AG04449 (cell line): ENCODE results near the gene COL1A2.

Experiments used
- CTCF ChIA-PET: fragments of 350-600 bp; formaldehyde crosslinking; extraction: SDS; loops from one replicate; lab custom pipeline; 2021; ENCODE audit warnings: antibody characterized with exemption; lab: Yijun Ruan, JAX
- POLR2A ChIA-PET: fragments of 400-600, 350-600 bp; formaldehyde crosslinking; extraction: SDS; loops from one replicate; lab custom pipeline; 2020; ENCODE audit warnings: antibody characterized with exemption, inconsistent platforms; lab: Yijun Ruan, JAX
- DNase-seq: peaks from one replicate; pipeline ENCODE4 v3.0.0-alpha.2; 2010; ENCODE audit warnings: low read depth, low spot score
- H3K4me3 ChIP-seq: 2 replicates; pipeline ENCODE4 v1.5.1; 2011; ENCODE audit warnings: low read depth, mild to moderate bottlenecking, control low read depth, low read length
- CTCF ChIP-seq: IDR thresholded peaks from one replicate; pipeline ENCODE4 v1.5.1; 2011; ENCODE audit warnings: mild to moderate bottlenecking, moderate library complexity, low read length, control low read depth, inconsistent platforms; ENCODE audit not compliant: insufficient read depth; ENCODE audit errors: missing control alignments

COL1A2 gene

GRCh38 chr7:94391726-94392392 is 2.8 kb upstream of the COL1A2 start:
- ChIA-PET POLR2A (interaction anchor here (0.7 to 1.7 kb wide), 5 partner anchors 17 to 96 kb away, joined by 3 to 10 read pairs (median 4); no protein-coding TSS in a partner anchor), CTCF (interaction anchor here (0.7 to 6.4 kb wide), 3 partner anchors 96 to 102 kb away, joined by 4 to 41 read pairs (median 29); no protein-coding TSS in a partner anchor)
- no peak for DNase-seq
- H3K4me3 ChIP-seq, result peak overlapping the region; percentile 32
- TF ChIP-seq CTCF, result no peak

DNA sequence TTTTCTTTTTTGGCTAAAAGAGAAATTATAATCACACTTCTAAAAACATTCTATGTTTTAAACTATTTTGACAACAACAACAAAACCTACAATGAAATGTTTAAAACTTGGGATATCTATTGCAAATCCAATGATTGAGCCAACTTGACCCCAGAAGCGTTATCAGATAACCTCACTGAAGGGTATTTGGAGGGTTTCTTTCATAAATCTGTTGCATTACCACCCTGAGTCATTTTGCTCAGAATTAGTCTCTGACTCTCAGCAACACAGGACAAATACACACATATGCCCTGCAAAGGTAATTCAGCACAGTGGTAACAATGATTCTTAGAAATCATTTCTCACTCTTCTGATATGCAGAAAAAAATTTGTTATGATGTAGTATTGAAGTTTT is 2.3 kb upstream of the COL1A2 start:
- ChIA-PET POLR2A (interaction anchor here (0.7 to 13.6 kb wide), 7 partner anchors 12 to 97 kb away, joined by 3 to 691 read pairs (median 10); no protein-coding TSS in a partner anchor), CTCF (interaction anchor here (0.7 to 4.8 kb wide), 2 partner anchors 97 to 103 kb away, joined by 4 to 29 read pairs; no protein-coding TSS in a partner anchor)
- DNase-seq, result no peak
- TF ChIP-seq CTCF, result no peak
- H3K4me3 ChIP-seq, result peak overlapping the region; percentile 7; the same call in 1 of the 2 replicates

GRCh38 chr7:94393246-94394108 is 1.2 kb upstream of the COL1A2 start:
- peak overlapping the region; percentile 68 for H3K4me3 ChIP-seq
- DNase-seq, result no peak
- ChIA-PET POLR2A (interaction anchor here (0.7 to 13.6 kb wide), 15 partner anchors 11 to 104 kb away, joined by 4 to 691 read pairs (median 24); no protein-coding TSS in a partner anchor), CTCF (interaction anchor here (3.0 to 13.3 kb wide), 3 partner anchors 14 to 100 kb away, joined by 11 to 545 read pairs (median 21); no protein-coding TSS in a partner anchor)
- no peak for TF ChIP-seq CTCF

DNA sequence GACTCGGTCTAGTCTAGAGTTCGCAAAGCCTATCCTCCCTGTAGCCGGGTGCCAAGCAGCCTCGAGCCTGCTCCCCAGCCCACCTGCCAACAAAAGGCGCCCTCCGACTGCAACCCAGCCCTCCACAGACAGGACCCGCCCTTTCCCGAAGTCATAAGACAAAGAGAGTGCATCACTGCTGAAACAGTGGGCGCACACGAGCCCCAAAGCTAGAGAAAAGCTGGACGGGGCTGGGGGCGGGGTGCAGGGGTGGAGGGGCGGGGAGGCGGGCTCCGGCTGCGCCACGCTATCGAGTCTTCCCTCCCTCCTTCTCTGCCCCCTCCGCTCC is 622 bp upstream of the COL1A2 start:
- TF ChIP-seq CTCF, result no peak
- no peak for DNase-seq
- CTCF ChIA-PET, result interaction anchor here (1.9 to 13.3 kb wide), 4 partner anchors 15 to 100 kb away, joined by 4 to 545 read pairs (median 16); no protein-coding TSS in a partner anchor
- peak overlapping the region; percentile 68 for H3K4me3 ChIP-seq
- POLR2A ChIA-PET, result interaction anchor here (0.7 to 13.6 kb wide), 23 partner anchors 10 to 114 kb away, joined by 3 to 691 read pairs (median 9); no protein-coding TSS in a partner anchor

- no peak for DNase-seq
- CTCF ChIA-PET, result interaction anchor here (0.6 to 13.3 kb wide), 23 partner anchors 8 to 102 kb away, joined by 3 to 545 read pairs (median 4); no protein-coding TSS in a partner anchor
- peak overlapping the region; percentile 73 for H3K4me3 ChIP-seq
- peak; percentile 57 for TF ChIP-seq CTCF
- POLR2A ChIA-PET, result interaction anchor here (0.6 to 13.6 kb wide), 27 partner anchors 9 to 106 kb away, joined by 3 to 691 read pairs (median 7); no protein-coding TSS in a partner anchor
Observed at GRCh38 chr7:94395141-94396036, 694 bp downstream of the COL1A2 start.
